ENCODE results near the gene PCCA. TPM values are rescaled to one million over a fixed set of nuclear protein-coding genes. Genes with fewer than 3 reads are reported as not detected.

The PCCA gene
- total and polyA plus RNA-seq, 2 donors (not counting 1 experiment from before 2014, with no cell fraction given): 4.8 to 17.4 TPM

DNA sequence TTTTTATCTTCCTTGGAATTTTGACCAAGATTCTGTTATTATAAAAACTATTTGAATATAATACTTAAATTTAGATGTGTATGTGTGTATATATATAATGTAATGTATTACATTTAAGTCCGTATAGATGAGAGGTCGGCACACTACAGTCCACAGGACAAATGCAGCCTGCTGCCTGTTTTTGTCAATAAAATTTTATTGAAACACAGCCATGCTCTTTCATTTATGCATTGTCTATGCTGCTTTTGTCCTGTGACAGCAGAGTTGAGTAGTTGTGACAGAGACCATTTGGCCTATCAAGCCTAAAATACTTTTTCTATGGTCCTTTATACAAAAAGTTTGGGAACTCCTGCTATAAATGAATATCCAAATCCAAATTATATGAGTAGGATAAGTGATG is 69.7 kb downstream of the PCCA start:
- peaks cover 0 to 4% of the 10 kb centered on the region in 2 experiments for H3K36me3 ChIP-seq (replicated peaks in 1 of 2; ENCODE audit: control extremely low read depth in 1 of 2, control insufficient read depth in 1 of 2, extremely low read depth in 1 of 2, insufficient read depth in 2 of 2, low read length in 1 of 2)
- Mint-ChIP-seq H3K27ac (no peak overlapping the region), H3K9me3 (ENCODE audit: insufficient read depth) (no peaks in the 10 kb centered on the region), H3K4me3 (no peak overlapping the region), H3K27me3 (no peaks in the 10 kb centered on the region), H3K4me1 (no peaks in the 10 kb centered on the region)
- no peak overlapping the region for H3K27ac ChIP-seq (ENCODE audit: low read length in 2 of 2)
- no peaks in the 10 kb centered on the region for H3K79me2 ChIP-seq (ENCODE audit: control insufficient read depth, insufficient read depth, low read length)
- no peaks in the 10 kb centered on the region for H3K4me1 ChIP-seq (ENCODE audit: control insufficient read depth in 2 of 2, insufficient read depth in 2 of 2, low read length in 2 of 2)
- WGBS (ENCODE audit: insufficient coverage): no CpG with 5 or more reads among the region's 2 CpGs
- no peaks in the 10 kb centered on the region for H3K9me3 ChIP-seq (ENCODE audit: control extremely low read depth in 1 of 3, control insufficient read depth in 2 of 3, insufficient read depth in 1 of 3, low read length in 2 of 3)
- H2AFZ ChIP-seq (ENCODE audit: insufficient read depth, low read depth, low read length, poor library complexity, severe bottlenecking): no peak overlapping the region
- no peak overlapping the region for H3K4me3 ChIP-seq (ENCODE audit: control extremely low read depth in 1 of 5, extremely low read depth in 1 of 5, insufficient read depth in 1 of 5, low read depth in 2 of 5, low read length in 4 of 5)
- no peak for ATAC-seq (ENCODE audit: low read depth)
- H3K27me3 ChIP-seq (replicated peaks in 1 of 4; ENCODE audit: control extremely low read depth in 1 of 4, control insufficient read depth in 3 of 4, insufficient read depth in 4 of 4, low read length in 3 of 4): no peaks in the 10 kb centered on the region
- TF ChIP-seq EZH2 (IDR thresholded peaks at IDR 0.05; ENCODE audit: borderline replicate concordance, insufficient read depth, low read depth, low read length, poor library complexity, severe bottlenecking): no peak
- TF ChIP-seq, protein P1, sequence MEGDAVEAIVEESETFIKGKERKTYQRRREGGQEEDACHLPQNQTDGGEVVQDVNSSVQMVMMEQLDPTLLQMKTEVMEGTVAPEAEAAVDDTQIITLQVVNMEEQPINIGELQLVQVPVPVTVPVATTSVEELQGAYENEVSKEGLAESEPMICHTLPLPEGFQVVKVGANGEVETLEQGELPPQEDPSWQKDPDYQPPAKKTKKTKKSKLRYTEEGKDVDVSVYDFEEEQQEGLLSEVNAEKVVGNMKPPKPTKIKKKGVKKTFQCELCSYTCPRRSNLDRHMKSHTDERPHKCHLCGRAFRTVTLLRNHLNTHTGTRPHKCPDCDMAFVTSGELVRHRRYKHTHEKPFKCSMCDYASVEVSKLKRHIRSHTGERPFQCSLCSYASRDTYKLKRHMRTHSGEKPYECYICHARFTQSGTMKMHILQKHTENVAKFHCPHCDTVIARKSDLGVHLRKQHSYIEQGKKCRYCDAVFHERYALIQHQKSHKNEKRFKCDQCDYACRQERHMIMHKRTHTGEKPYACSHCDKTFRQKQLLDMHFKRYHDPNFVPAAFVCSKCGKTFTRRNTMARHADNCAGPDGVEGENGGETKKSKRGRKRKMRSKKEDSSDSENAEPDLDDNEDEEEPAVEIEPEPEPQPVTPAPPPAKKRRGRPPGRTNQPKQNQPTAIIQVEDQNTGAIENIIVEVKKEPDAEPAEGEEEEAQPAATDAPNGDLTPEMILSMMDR (IDR thresholded peaks at IDR 0.05): no peak
- no peaks in the 10 kb centered on the region for H4K20me1 ChIP-seq (ENCODE audit: control insufficient read depth, insufficient read depth, low read length, poor library complexity, severe bottlenecking)
- intact Hi-C loops (cut with micrococcal nuclease): no loop called here
- POLR2A ChIA-PET: no interaction called here
- DNase-seq: no peak
- CTCF ChIA-PET: no interaction called here
- no peak overlapping the region for H3K4me2 ChIP-seq (replicated peaks; ENCODE audit: low read depth, low read length, poor library complexity, severe bottlenecking)
- no peak overlapping the region for H3K9ac ChIP-seq (ENCODE audit: low read length)

DNA sequence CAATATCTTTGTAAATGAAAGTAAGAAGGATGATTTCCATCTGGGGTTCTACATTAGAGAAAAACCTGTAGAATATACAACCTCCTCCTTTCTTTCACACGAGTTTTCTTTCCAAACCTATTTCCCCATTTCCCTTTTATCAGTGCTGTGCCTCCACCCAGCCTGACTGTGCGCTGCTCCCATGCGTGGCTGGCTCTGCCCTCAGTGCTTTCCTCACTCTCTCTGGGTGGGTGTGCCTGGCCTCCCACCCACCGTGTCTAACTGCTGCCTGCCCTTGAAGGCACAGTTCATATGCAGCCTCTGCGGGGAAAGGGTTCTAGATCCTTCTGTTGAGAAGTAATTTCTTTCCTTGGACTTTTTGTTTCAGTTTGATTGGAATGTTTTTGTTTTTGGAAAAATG is 70.7 kb downstream of the PCCA start:
- H3K4me3 ChIP-seq (ENCODE audit: control extremely low read depth in 1 of 5, extremely low read depth in 1 of 5, insufficient read depth in 1 of 5, low read depth in 2 of 5, low read length in 4 of 5): no peak overlapping the region
- no peaks in the 10 kb centered on the region for H3K4me1 Mint-ChIP-seq
- H3K9me3 ChIP-seq (ENCODE audit: control extremely low read depth in 1 of 3, control insufficient read depth in 2 of 3, insufficient read depth in 1 of 3, low read length in 2 of 3): no peaks in the 10 kb centered on the region
- H3K36me3 ChIP-seq (replicated peaks in 1 of 2; ENCODE audit: control extremely low read depth in 1 of 2, control insufficient read depth in 1 of 2, extremely low read depth in 1 of 2, insufficient read depth in 2 of 2, low read length in 1 of 2): peaks cover 0 to 4% of the 10 kb centered on the region in 2 experiments
- no peaks in the 10 kb centered on the region for H3K27me3 ChIP-seq (replicated peaks in 1 of 4; ENCODE audit: control extremely low read depth in 1 of 4, control insufficient read depth in 3 of 4, insufficient read depth in 4 of 4, low read length in 3 of 4)
- no peaks in the 10 kb centered on the region for H3K27me3 Mint-ChIP-seq
- H3K9me3 Mint-ChIP-seq (ENCODE audit: insufficient read depth): no peaks in the 10 kb centered on the region
- H4K20me1 ChIP-seq (ENCODE audit: control insufficient read depth, insufficient read depth, low read length, poor library complexity, severe bottlenecking): no peaks in the 10 kb centered on the region
- H2AFZ ChIP-seq (ENCODE audit: insufficient read depth, low read depth, low read length, poor library complexity, severe bottlenecking): no peak overlapping the region
- ATAC-seq (ENCODE audit: low read depth) (no peak), DNase-seq (no peak)
- POLR2A ChIA-PET: no interaction called here
- no peak for TF ChIP-seq EZH2 (IDR thresholded peaks at IDR 0.05; ENCODE audit: borderline replicate concordance, insufficient read depth, low read depth, low read length, poor library complexity, severe bottlenecking)
- TF ChIP-seq, protein P1 (IDR thresholded peaks at IDR 0.05): no peak
- H3K9ac ChIP-seq (ENCODE audit: low read length): no peak overlapping the region
- H3K27ac Mint-ChIP-seq: no peak overlapping the region
- no peak overlapping the region for H3K4me2 ChIP-seq (replicated peaks; ENCODE audit: low read depth, low read length, poor library complexity, severe bottlenecking)
- no peaks in the 10 kb centered on the region for H3K79me2 ChIP-seq (ENCODE audit: control insufficient read depth, insufficient read depth, low read length)
- 88% methylated on average over 2 of the region's 5 CpGs for WGBS (ENCODE audit: insufficient coverage)
- intact Hi-C loops (cut with micrococcal nuclease): no loop called here
- H3K27ac ChIP-seq (ENCODE audit: low read length in 2 of 2): no peak overlapping the region
- CTCF ChIA-PET: no interaction called here
- no peaks in the 10 kb centered on the region for H3K4me1 ChIP-seq (ENCODE audit: control insufficient read depth in 2 of 2, insufficient read depth in 2 of 2, low read length in 2 of 2)
- no peak overlapping the region for H3K4me3 Mint-ChIP-seq
